CD4-positive, alpha-beta T cell treated with Interleukin-15 for 4 hours (primary cell): ENCODE measurements around the gene FLVCR2.
"Not testable (repeated sequence)": the region's sequence is repeated elsewhere in the genome, so short reads cannot be mapped to it uniquely, and the experiment has no call there.

Experiments used
- DNase-seq: peaks from one replicate; pipeline ENCODE4 v3.0.0-alpha.2; 2020; ENCODE audit warnings: low spot score

FLVCR2 gene

DNA sequence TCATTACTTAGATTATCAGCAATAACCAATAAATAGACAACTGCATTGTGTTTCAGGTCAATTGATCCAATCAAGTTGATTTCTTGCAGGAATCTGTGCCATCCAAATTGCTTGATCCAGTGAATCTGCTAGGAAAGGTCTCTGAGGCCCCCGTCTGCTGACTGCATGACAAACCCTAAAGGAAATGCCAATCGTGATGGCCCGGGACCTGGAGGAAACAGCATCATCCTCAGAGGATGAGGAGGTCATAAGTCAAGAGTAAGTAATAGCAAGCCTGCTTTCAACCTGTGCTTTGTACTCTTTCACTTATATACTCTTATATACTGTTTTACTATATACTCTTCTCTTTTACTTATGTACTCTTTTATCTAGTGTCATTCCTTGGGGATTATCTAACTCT is 84.5 kb downstream of the FLVCR2 start:
- no peak for DNase-seq

DNA sequence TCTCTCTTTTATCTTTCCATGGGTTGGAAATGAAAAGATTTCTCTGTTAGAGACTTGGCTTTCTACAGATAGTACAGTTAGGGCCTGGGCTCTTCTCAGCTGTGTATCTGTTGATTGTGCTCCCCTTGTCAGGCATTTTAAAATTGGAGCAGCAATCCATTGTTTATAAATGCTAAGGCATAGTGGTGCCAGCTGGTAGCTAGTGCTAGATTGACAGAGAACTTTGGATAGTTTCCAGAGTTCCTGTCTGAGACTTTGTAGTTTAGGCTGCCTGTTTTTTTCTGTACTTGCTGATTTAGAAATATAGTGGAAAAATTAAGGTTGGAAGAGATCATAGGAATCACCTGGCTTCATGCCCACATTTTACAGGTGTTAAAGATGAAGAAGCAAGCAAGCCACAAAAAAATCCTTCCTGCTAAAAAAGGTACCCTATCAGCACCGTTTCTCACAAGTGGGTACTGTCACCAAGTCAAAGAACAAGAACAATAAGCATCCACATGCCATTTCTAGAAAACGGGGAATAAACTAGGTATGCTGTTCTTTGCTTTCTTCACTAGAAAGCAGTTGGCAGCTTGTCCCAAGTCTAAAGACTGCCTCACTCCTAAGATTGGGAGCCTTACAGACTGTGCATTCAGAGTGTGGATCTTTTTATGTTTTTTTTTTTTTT is 88.8 kb downstream of the FLVCR2 start:
- no peak for DNase-seq

- no peak for DNase-seq
These were observed 94.3 kb downstream of the FLVCR2 start for GRCh38 chr14:75672605-75673192.

- DNase-seq: no peak
These were observed 95.1 kb downstream of the FLVCR2 start for GRCh38 chr14:75673345-75674035.

- DNase-seq: no peak
These were observed 97.0 kb downstream of the FLVCR2 start for GRCh38 chr14:75675265-75675960.

DNA sequence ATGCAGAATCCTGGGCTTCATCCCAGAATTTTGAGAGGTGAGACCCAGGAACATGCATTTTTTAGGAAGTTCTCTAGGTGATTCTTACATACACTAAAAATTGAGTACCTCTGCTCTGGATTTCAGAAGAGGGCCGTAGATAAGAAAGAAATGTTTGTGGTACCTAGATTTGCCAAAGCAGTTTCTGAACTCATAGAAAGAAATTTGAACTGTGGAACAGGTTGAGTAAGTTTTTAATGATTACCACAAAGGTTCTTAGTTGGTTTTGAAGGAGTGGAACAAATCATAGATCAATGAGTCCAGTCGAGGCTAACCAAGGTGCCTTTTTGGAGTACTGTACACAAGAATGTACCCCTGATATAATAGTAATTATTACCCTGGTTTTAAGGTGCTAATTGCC is 107.5 kb downstream of the FLVCR2 start:
- DNase-seq: no peak

GRCh38 chr14:75689012-75689411 is 110.6 kb downstream of the FLVCR2 start:
- no peak for DNase-seq

DNA sequence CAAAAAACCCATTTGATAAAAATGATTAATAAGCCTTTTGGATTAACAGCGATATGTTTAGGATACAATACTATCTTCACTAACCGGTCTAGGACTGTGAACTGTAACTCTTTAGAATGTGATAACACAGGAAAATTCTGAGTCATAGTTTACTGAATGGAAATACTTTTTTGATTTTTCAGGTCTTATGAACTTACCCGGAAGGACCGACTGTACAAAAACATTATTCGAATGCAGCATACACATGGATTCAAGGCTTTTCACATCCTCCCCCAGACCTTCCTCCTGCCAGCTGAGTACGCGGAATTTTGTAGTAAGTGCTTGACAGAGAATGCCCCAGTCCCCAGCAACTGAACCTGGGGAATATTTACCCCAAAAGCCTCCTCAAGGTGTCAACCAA is 111.6 kb downstream of the FLVCR2 start:
- DNase-seq: no peak

DNA sequence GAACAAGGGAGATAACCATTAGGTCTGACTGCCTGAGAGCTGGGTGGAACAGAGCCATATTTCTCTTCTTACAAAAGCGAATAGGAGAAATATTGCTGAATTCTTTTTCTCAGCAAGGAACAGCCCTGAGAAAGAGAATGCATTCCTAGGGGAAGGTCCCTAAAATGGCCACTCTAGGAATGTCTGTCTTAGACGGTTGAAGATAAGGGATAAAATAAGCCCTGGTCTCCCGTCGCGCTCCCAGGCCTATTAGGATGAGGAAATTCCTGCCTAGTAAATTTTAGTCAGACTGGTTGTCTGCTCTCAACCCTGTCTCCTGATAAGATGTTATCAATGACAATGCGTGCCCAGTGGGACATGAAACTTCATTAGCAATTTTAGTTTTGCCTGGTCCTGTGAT is 116.6 kb downstream of the FLVCR2 start:
- DNase-seq: not testable (repeated sequence)

DNA sequence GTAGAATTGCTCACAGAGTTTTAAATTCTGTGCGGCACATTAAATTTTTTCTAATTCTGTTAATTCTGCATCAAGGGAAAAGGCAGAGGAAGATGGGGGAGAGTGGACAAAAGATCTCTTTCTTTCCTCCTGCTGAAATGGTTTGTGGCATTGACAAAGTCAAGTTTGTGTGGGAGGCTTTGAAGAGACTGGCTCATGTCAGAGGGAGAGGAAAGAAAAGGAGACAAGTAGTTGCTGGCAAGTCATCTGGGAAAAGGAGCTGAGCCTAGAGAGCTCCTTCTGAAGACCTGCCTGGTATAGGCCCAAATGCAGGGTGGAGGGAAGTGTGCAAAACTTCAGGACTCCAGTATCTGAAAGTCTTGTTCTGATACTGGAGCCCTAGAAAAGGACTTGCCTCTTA is 119.0 kb downstream of the FLVCR2 start:
- no peak for DNase-seq
